Measurements from ENCODE around the gene ANKEF1. TPM values are rescaled to one million over a fixed set of nuclear protein-coding genes. Genes with fewer than 3 reads are reported as not detected.
A peak's percentile ranks its signal among the peaks of the same experiment; 100 is the strongest.

Gene ANKEF1
- total and polyA plus RNA-seq, 2 experiments from 2014 or later: 4.7 to 9.7 TPM

DNA sequence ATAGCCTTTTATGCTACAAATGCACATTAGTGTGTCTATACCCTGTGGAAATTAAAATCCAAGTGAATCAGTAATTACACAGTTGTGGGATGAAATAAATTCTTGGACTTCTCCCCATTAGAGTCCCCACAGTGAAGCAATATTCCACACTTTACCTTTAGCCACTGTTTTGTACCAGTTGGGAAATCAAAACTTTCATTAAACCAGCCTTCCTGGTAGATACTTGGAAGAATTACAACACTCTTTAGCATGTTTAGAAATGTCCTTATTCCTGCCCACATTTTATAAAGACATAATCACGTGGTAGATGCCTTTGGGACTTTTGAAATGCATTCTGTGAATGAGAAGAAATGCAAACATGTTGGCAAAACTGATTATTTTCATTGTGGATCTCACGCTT, 49.0 kb upstream of the ANKEF1 start:
- H3K4me3 Mint-ChIP-seq: no peak overlapping the region
- no peak overlapping the region for H3K4me2 ChIP-seq
- no peak overlapping the region for H3K4me3 ChIP-seq
- H3K4me1 Mint-ChIP-seq: peaks cover 3% of the 10 kb centered on the region; the same call in 2 of the 3 replicates
- H3K27ac ChIP-seq (ENCODE audit: low read depth): no peak overlapping the region
- no peaks in the 10 kb centered on the region for H3K79me2 ChIP-seq (replicated peaks; ENCODE audit: insufficient read depth)
- DNase-seq (ENCODE audit: low spot score) (no peak), ATAC-seq (no peak)
- H3K36me3 ChIP-seq (ENCODE audit: insufficient read depth): no peaks in the 10 kb centered on the region
- H4K20me1 ChIP-seq (replicated peaks; ENCODE audit: insufficient read depth): no peaks in the 10 kb centered on the region
- no peaks in the 10 kb centered on the region for H3K9me3 Mint-ChIP-seq
- no peaks in the 10 kb centered on the region for H3K9me2 ChIP-seq (ENCODE audit: insufficient read depth)
- no peaks in the 10 kb centered on the region for H3K27me3 Mint-ChIP-seq (ENCODE audit: insufficient read depth, low read depth, poor library complexity)
- TF ChIP-seq, protein P1, sequence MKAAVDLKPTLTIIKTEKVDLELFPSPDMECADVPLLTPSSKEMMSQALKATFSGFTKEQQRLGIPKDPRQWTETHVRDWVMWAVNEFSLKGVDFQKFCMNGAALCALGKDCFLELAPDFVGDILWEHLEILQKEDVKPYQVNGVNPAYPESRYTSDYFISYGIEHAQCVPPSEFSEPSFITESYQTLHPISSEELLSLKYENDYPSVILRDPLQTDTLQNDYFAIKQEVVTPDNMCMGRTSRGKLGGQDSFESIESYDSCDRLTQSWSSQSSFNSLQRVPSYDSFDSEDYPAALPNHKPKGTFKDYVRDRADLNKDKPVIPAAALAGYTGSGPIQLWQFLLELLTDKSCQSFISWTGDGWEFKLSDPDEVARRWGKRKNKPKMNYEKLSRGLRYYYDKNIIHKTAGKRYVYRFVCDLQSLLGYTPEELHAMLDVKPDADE (IDR thresholded peaks at IDR 0.05): no peak
- TF ChIP-seq ZNF114 (CRISPR knock-in tag; IDR thresholded peaks at IDR 0.05) (no peak), CREB1 (CRISPR knock-in tag; IDR thresholded peaks at IDR 0.05; ENCODE audit: low read depth) (no peak), POLR2AphosphoS5 (IDR thresholded peaks at IDR 0.05; ENCODE audit: low read depth) (no peak), EZH2 (IDR thresholded peaks at IDR 0.05; ENCODE audit: low read depth, unreplicated experiment) (no peak), NANOG (IDR thresholded peaks at IDR 0.05; ENCODE audit: borderline replicate concordance) (no peak), ZNF331 (CRISPR knock-in tag; IDR thresholded peaks at IDR 0.05; ENCODE audit: low read depth) (no peak), JUNB (IDR thresholded peaks at IDR 0.05; ENCODE audit: unreplicated experiment) (no peak), EZH2phosphoT487 (IDR thresholded peaks at IDR 0.05; ENCODE audit: unreplicated experiment) (no peak), STAT1 (IDR thresholded peaks at IDR 0.05; ENCODE audit: unreplicated experiment) (no peak)
- TF ChIP-seq, protein P2, sequence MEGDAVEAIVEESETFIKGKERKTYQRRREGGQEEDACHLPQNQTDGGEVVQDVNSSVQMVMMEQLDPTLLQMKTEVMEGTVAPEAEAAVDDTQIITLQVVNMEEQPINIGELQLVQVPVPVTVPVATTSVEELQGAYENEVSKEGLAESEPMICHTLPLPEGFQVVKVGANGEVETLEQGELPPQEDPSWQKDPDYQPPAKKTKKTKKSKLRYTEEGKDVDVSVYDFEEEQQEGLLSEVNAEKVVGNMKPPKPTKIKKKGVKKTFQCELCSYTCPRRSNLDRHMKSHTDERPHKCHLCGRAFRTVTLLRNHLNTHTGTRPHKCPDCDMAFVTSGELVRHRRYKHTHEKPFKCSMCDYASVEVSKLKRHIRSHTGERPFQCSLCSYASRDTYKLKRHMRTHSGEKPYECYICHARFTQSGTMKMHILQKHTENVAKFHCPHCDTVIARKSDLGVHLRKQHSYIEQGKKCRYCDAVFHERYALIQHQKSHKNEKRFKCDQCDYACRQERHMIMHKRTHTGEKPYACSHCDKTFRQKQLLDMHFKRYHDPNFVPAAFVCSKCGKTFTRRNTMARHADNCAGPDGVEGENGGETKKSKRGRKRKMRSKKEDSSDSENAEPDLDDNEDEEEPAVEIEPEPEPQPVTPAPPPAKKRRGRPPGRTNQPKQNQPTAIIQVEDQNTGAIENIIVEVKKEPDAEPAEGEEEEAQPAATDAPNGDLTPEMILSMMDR (conservative IDR thresholded peaks at IDR 0.05; ENCODE audit: low read depth in 2 of 2): no peak
- TF ChIP-seq, protein P3, sequence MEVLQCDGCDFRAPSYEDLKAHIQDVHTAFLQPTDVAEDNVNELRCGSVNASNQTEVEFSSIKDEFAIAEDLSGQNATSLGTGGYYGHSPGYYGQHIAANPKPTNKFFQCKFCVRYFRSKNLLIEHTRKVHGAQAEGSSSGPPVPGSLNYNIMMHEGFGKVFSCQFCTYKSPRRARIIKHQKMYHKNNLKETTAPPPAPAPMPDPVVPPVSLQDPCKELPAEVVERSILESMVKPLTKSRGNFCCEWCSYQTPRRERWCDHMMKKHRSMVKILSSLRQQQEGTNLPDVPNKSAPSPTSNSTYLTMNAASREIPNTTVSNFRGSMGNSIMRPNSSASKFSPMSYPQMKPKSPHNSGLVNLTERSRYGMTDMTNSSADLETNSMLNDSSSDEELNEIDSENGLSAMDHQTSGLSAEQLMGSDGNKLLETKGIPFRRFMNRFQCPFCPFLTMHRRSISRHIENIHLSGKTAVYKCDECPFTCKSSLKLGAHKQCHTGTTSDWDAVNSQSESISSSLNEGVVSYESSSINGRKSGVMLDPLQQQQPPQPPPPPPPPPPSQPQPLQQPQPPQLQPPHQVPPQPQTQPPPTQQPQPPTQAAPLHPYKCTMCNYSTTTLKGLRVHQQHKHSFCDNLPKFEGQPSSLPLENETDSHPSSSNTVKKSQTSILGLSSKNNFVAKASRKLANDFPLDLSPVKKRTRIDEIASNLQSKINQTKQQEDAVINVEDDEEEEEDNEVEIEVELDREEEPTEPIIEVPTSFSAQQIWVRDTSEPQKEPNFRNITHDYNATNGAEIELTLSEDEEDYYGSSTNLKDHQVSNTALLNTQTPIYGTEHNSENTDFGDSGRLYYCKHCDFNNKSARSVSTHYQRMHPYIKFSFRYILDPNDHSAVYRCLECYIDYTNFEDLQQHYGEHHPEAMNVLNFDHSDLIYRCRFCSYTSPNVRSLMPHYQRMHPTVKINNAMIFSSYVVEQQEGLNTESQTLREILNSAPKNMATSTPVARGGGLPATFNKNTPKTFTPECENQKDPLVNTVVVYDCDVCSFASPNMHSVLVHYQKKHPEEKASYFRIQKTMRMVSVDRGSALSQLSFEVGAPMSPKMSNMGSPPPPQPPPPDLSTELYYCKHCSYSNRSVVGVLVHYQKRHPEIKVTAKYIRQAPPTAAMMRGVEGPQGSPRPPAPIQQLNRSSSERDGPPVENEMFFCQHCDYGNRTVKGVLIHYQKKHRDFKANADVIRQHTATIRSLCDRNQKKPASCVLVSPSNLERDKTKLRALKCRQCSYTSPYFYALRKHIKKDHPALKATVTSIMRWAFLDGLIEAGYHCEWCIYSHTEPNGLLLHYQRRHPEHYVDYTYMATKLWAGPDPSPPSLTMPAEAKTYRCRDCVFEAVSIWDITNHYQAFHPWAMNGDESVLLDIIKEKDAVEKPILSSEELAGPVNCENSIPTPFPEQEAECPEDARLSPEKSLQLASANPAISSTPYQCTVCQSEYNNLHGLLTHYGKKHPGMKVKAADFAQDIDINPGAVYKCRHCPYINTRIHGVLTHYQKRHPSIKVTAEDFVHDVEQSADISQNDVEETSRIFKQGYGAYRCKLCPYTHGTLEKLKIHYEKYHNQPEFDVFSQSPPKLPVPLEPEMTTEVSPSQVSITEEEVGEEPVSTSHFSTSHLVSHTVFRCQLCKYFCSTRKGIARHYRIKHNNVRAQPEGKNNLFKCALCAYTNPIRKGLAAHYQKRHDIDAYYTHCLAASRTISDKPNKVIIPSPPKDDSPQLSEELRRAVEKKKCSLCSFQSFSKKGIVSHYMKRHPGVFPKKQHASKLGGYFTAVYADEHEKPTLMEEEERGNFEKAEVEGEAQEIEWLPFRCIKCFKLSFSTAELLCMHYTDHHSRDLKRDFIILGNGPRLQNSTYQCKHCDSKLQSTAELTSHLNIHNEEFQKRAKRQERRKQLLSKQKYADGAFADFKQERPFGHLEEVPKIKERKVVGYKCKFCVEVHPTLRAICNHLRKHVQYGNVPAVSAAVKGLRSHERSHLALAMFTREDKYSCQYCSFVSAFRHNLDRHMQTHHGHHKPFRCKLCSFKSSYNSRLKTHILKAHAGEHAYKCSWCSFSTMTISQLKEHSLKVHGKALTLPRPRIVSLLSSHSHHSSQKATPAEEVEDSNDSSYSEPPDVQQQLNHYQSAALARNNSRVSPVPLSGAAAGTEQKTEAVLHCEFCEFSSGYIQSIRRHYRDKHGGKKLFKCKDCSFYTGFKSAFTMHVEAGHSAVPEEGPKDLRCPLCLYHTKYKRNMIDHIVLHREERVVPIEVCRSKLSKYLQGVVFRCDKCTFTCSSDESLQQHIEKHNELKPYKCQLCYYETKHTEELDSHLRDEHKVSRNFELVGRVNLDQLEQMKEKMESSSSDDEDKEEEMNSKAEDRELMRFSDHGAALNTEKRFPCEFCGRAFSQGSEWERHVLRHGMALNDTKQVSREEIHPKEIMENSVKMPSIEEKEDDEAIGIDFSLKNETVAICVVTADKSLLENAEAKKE (CRISPR knock-in tag; IDR thresholded peaks at IDR 0.05): no peak
- TF ChIP-seq, protein P4, sequence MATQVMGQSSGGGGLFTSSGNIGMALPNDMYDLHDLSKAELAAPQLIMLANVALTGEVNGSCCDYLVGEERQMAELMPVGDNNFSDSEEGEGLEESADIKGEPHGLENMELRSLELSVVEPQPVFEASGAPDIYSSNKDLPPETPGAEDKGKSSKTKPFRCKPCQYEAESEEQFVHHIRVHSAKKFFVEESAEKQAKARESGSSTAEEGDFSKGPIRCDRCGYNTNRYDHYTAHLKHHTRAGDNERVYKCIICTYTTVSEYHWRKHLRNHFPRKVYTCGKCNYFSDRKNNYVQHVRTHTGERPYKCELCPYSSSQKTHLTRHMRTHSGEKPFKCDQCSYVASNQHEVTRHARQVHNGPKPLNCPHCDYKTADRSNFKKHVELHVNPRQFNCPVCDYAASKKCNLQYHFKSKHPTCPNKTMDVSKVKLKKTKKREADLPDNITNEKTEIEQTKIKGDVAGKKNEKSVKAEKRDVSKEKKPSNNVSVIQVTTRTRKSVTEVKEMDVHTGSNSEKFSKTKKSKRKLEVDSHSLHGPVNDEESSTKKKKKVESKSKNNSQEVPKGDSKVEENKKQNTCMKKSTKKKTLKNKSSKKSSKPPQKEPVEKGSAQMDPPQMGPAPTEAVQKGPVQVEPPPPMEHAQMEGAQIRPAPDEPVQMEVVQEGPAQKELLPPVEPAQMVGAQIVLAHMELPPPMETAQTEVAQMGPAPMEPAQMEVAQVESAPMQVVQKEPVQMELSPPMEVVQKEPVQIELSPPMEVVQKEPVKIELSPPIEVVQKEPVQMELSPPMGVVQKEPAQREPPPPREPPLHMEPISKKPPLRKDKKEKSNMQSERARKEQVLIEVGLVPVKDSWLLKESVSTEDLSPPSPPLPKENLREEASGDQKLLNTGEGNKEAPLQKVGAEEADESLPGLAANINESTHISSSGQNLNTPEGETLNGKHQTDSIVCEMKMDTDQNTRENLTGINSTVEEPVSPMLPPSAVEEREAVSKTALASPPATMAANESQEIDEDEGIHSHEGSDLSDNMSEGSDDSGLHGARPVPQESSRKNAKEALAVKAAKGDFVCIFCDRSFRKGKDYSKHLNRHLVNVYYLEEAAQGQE (IDR thresholded peaks at IDR 0.05; ENCODE audit: unreplicated experiment): no peak
- H3F3A ChIP-seq (replicated peaks; ENCODE audit: low read depth): no peaks in the 10 kb centered on the region
- H2AFZ ChIP-seq: peak overlapping the region; percentile 18; the same call in 1 of the 2 replicates
- 0 out of 2 replicates have a peak, but pooled peaks cover 3% of the 10 kb centered on the region for H3K4me1 ChIP-seq (ENCODE audit: insufficient read depth)
- H3K27me3 ChIP-seq (ENCODE audit: insufficient read depth): no peaks in the 10 kb centered on the region
- H3K27ac Mint-ChIP-seq: no peak overlapping the region
- H3K36me3 Mint-ChIP-seq (ENCODE audit: low read depth): no peaks in the 10 kb centered on the region
